ENCODE measurements around the gene B4GALT3. TPM values are rescaled to one million over a fixed set of nuclear protein-coding genes. Genes with fewer than 3 reads are reported as not detected.

Gene B4GALT3
- polyA plus RNA-seq, 1 donor from 2014 or later, result 43.7 TPM

- Histone ChIP-seq H3K9me3 (ENCODE audit: low read length) (no peaks in the 10 kb centered on the region), H3K4me3 (ENCODE audit: low read length) (no peak overlapping the region), H3K27ac (ENCODE audit: low read length) (no peak overlapping the region), H3K36me3 (ENCODE audit: insufficient read depth, low read length) (no peaks in the 10 kb centered on the region), H3K4me2 (ENCODE audit: low read length) (no peak overlapping the region), H2AFZ (ENCODE audit: low read depth, low read length) (no peak overlapping the region), H3K79me2 (replicated peaks; ENCODE audit: insufficient read depth, low read length) (no peaks in the 10 kb centered on the region), H3K9ac (ENCODE audit: low read length) (no peak overlapping the region), H3F3A (ENCODE audit: insufficient read depth, low read length, poor library complexity, severe bottlenecking) (no peaks in the 10 kb centered on the region), H3K27me3 (ENCODE audit: insufficient read depth, low read depth, low read length) (no peaks in the 10 kb centered on the region), H4K20me1 (ENCODE audit: insufficient read depth) (no peaks in the 10 kb centered on the region), H3K9me2 (ENCODE audit: insufficient read depth, low read length) (no peaks in the 10 kb centered on the region)
- no peak for TF ChIP-seq MXI1 (conservative IDR thresholded peaks at IDR 0.05; ENCODE audit: poor library complexity, severe bottlenecking)
- TF ChIP-seq POLR2AphosphoS5 (IDR thresholded peaks at IDR 0.05), result no peak
- TF ChIP-seq EZH2 (IDR thresholded peaks at IDR 0.05; ENCODE audit: borderline replicate concordance, insufficient read depth, low read length, poor library complexity, severe bottlenecking), result no peak
- TF ChIP-seq RAD21 (conservative IDR thresholded peaks at IDR 0.05), result no peak
- TF ChIP-seq CTCF (IDR thresholded peaks at IDR 0.05; ENCODE audit: poor library complexity, severe bottlenecking), result no peak
- no peak for TF ChIP-seq TAF1 (IDR thresholded peaks at IDR 0.05; ENCODE audit: low read depth)
- no peak for TF ChIP-seq SMC3 (conservative IDR thresholded peaks at IDR 0.05; ENCODE audit: poor library complexity)
- TF ChIP-seq REST (IDR thresholded peaks at IDR 0.05; ENCODE audit: borderline replicate concordance), result no peak
- TF ChIP-seq EP300 (conservative IDR thresholded peaks at IDR 0.05; ENCODE audit: poor library complexity, severe bottlenecking), result no peak
These were observed 16.4 kb upstream of the B4GALT3 start for GRCh38 chr1:161193561-161194235.

GRCh38 chr1:161192476-161193465, 15.5 kb upstream of the B4GALT3 start:
- Histone ChIP-seq H3K36me3 (ENCODE audit: insufficient read depth, low read length) (no peaks in the 10 kb centered on the region), H3K9ac (ENCODE audit: low read length) (peak overlapping the region; percentile 42), H3K4me3 (ENCODE audit: low read length) (no peak overlapping the region), H2AFZ (ENCODE audit: low read depth, low read length) (peak overlapping the region; percentile 58), H3K27ac (ENCODE audit: low read length) (peak overlapping the region; percentile 56), H4K20me1 (ENCODE audit: insufficient read depth) (no peaks in the 10 kb centered on the region), H3K27me3 (ENCODE audit: insufficient read depth, low read depth, low read length) (no peaks in the 10 kb centered on the region), H3K79me2 (replicated peaks; ENCODE audit: insufficient read depth, low read length) (no peaks in the 10 kb centered on the region), H3K9me3 (ENCODE audit: low read length) (no peaks in the 10 kb centered on the region), H3F3A (ENCODE audit: insufficient read depth, low read length, poor library complexity, severe bottlenecking) (no peaks in the 10 kb centered on the region), H3K4me2 (ENCODE audit: low read length) (no peak overlapping the region), H3K9me2 (ENCODE audit: insufficient read depth, low read length) (no peaks in the 10 kb centered on the region)
- peak; percentile 23 for TF ChIP-seq POLR2AphosphoS5 (IDR thresholded peaks at IDR 0.05)
- peak; percentile 96 for TF ChIP-seq CTCF (IDR thresholded peaks at IDR 0.05; ENCODE audit: poor library complexity, severe bottlenecking)
- no peak for TF ChIP-seq MXI1 (conservative IDR thresholded peaks at IDR 0.05; ENCODE audit: poor library complexity, severe bottlenecking)
- peak; percentile 93 for TF ChIP-seq SMC3 (conservative IDR thresholded peaks at IDR 0.05; ENCODE audit: poor library complexity)
- TF ChIP-seq EZH2 (IDR thresholded peaks at IDR 0.05; ENCODE audit: borderline replicate concordance, insufficient read depth, low read length, poor library complexity, severe bottlenecking), result no peak
- peak; percentile 31 for TF ChIP-seq REST (IDR thresholded peaks at IDR 0.05; ENCODE audit: borderline replicate concordance)
- no peak for TF ChIP-seq EP300 (conservative IDR thresholded peaks at IDR 0.05; ENCODE audit: poor library complexity, severe bottlenecking)
- no peak for TF ChIP-seq TAF1 (IDR thresholded peaks at IDR 0.05; ENCODE audit: low read depth)
- TF ChIP-seq RAD21 (conservative IDR thresholded peaks at IDR 0.05), result peak; percentile 86
